HTERT RPE-1 (cell line): ENCODE data around the gene EFNA5.
"Not testable (repeated sequence)": the region's sequence is repeated elsewhere in the genome, so short reads cannot be mapped to it uniquely, and the experiment has no call there.

Source experiments
- in situ Hi-C: fragments of 300-500 bp; cut with MboI; formaldehyde crosslinking; loops from 4 replicates; pipeline ENCODE4 v1.14.3; 2020; ENCODE audit warnings: low sequenced_read_pairs

EFNA5 gene

DNA sequence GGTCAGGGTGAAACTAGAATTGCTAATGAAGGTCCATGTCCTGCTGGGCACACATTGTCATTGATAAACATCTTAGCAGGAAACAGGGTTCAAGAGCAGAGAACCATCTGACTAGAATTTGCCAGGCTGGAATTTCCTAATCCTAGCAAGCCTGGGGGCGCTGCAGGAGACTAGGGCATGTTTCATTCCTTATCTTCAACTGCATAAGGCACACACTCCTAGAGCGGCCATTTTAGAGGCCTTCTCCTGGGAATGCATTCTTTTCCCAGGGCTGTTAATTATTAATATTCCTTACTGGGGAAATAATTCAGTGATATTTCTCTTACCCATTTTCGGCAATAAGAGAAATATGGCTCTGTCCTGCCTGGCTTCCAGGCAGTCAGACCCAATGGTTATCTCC, 324.2 kb downstream of the EFNA5 start:
- in situ Hi-C loops = not testable (repeated sequence)

DNA sequence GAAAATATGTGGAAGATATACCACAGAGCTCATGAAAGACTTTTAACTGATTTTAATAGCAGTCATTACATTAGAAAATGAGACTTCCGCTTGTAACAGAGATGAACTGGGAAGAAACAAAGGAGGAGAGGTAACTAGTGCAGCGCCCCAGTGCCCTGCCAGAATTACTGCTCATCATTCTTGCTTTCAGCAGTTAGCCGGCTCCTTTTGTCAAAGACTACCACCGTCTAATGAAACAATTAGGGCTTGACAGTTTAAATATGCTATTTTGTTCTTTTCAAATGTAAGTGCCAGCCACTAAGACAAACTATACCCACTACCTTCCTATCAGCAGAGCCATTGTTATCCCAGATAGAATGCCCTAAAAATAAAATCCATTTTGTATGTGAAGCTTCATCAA, 328.4 kb downstream of the EFNA5 start:
- in situ Hi-C loops = no loop called here

DNA sequence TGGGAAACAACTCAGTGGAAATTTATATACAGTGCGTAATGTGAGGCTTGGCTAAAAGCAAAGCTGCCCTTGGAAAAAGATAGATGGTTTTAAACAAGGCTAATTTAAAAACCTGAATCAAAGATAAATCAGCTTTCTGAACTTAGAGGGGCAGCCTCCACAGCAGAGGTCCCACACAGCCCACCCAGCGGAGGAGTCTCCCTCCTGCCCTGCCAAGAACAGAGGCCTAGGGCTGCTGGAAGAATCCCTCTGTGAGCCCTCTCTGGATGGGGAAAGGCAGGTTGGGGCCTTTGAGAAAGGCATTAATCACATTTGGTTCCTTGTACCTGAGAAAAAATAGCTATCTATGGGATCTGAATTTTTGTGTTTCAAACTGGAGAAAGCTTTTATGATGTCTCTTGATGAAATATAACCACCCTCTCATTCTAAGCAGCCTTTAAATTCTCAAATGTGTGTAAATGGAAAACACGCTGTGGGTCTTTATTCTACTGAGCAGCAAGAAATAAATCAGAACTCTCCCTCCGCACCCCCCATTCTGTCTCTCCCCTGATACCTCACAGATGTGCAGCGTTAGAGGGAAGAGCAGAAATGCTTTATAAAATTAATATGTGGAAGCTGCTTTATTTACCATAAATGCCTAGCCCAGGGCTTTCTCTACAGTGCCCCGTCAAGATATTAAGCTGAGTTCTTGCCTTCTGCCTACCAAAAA, 329.2 kb downstream of the EFNA5 start:
- in situ Hi-C loops = no loop called here

DNA sequence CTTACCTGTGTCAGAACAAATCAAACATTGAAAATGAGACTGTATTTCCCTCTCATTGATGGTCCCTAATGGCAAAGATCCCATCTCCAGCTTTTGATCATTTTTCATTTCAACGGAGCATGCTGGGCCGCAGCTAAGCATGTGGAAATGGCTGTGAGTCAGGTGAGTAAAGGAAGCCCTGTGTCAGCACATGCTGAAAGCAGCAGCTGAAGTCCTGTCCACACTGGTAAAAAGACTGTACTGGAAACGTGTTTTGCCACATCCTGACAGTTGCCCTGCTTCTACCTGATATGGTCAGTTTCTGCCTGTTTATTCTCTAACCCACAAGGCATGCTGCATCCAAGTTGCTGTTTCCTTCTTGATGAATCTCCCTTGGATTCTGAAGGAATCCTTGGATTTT, 330.1 kb downstream of the EFNA5 start:
- in situ Hi-C loops = no loop called here

DNA sequence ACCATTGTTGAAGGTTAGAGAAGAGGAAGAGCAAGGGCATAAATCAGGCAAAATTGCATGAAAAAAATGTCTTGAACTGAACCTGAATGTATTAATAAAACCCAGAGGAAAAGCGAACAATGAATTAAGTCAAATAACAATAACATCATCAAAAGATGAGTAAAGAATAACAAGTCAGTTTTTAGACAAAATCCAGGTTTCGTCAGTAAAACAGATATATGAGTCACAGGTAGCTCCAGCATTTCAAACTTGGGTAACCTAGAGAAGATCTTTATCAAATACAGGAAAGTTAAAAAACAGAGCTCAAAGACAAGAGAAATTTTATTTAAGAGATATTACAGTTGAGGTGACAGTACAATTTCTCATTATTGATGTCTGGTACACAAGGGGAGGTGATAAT, 332.4 kb downstream of the EFNA5 start:
- in situ Hi-C loops = no loop called here

DNA sequence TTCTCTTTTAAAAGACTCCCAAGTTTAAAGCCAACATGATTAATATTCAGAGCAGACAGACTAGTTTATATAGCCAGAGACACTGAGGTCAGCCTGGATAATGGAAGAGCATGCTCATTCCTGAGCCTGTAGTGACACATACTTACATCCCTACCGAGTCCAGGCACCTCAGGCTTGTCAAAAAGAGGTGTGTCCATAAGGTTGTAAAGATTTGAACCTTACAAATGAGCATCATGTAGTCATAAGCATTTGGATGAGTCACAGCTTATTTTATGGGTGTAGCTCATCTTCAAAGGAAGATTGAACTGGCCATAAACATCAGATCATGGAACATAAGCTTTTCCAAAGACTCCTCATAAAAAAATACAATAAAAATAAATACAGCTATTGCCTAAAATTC, 333.5 kb downstream of the EFNA5 start:
- in situ Hi-C loops = no loop called here

DNA sequence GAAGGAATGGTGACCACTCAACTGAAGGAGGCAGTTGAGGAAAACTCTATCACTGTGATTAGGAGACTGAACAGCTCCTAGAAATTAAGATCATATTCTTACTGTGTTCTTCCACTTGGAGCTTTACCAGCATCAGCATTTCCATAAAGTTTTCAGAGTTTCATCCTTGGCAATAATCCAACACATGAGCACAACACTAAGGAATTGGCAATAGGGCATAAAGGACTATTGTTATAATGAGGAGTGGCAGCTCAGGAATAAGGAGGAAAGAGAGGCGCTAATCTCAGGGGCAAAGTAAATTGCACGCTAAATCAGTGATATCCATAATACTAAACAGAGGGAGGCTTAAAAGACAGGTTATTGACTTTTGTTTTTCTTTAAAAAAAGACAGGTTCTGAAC, 338.9 kb downstream of the EFNA5 start:
- in situ Hi-C loops = no loop called here

DNA sequence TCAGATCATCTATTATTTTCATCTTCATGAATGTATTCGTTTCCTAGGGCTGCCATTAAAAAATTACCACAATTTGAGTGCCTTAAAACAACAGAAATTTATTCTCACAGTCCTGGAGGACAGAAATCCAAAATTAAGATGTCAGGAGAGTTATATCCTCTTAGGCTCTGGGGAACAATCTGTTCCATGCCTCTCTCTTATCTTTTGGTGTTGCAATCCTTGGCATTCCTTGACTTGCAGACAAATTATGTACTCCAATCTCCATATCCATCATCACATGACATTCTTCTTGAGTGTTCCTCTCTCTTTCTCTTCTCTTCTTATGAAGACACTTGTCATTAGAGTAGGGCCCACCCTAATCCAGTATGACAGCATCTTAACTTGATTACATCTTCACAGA, 339.4 kb downstream of the EFNA5 start:
- in situ Hi-C loops = no loop called here

DNA sequence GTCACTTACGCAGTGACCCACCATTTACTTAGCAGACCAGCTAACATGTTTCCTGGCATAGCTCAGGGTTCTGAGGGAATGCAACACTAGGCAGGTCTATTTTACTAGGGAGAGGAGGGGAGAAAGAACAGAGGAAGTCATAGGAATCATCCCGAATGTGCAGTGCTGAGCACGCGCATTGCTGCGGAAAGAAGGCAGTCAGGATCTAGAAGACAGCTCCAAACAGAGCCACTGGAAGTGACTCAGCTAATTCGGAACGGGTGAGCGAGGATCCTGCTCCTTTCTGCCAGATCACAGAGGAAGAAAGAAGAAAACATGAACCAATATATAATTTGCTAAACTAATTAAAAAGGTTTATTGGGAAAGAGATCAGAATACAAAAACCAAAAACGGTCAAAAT, 339.8 kb downstream of the EFNA5 start:
- in situ Hi-C loops = no loop called here

DNA sequence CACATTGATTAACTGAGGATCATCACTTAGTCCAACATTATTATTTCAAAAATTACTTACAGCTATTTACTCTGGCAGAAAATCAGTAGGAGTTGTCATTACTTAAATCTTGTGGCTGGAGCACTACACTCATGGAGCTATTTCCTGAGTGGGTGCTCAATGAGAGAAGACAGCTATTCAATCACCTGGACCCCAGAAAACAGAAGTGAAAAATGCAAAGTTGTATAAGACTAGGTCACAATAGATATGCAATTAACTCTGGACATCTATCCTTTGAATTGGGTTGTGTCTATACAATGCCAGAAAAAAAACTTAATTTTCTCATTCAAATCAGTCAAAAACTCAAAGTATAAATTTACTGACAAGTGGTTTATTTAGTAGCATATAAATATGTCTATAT, 340.9 kb downstream of the EFNA5 start:
- in situ Hi-C loops = no loop called here
